HG03135 (cell line): ENCODE results near the gene CLDN34.

Source experiments
- ATAC-seq: cut with Tn5 transposase; IDR thresholded peaks from one replicate; pipeline ENCODE4 v1.9.1; 2021; ENCODE audit warnings: mild to moderate bottlenecking, moderate library complexity; ENCODE audit not compliant: unreplicated experiment

The CLDN34 gene

GRCh38 chrX:10015355-10015722 is 48.2 kb downstream of the CLDN34 start:
- ATAC-seq = peak; percentile 5

- ATAC-seq = peak; percentile 30
Measured at GRCh38 chrX:10015723-10016518, 48.8 kb downstream of the CLDN34 start.

- no peak for ATAC-seq
Measured at GRCh38 chrX:10016519-10017132, 49.5 kb downstream of the CLDN34 start.

- ATAC-seq = no peak
Measured at GRCh38 chrX:10017872-10018271, 50.7 kb downstream of the CLDN34 start.
